HL-60/S4 treated with retinoic acid at 250 ng/mL for 4 days and 3 days (cell line): ENCODE measurements around the gene MYO5B.
"Not testable (repeated sequence)": the region's sequence is repeated elsewhere in the genome, so short reads cannot be mapped to it uniquely, and the experiment has no call there.

Experiments used
- in situ Hi-C: fragments of 300-500 bp; cut with MboI; formaldehyde crosslinking; loops from 2 replicates; pipeline ENCODE4 v1.7.0; 2022; ENCODE audit warnings: low sequenced_read_pairs

Gene MYO5B

DNA sequence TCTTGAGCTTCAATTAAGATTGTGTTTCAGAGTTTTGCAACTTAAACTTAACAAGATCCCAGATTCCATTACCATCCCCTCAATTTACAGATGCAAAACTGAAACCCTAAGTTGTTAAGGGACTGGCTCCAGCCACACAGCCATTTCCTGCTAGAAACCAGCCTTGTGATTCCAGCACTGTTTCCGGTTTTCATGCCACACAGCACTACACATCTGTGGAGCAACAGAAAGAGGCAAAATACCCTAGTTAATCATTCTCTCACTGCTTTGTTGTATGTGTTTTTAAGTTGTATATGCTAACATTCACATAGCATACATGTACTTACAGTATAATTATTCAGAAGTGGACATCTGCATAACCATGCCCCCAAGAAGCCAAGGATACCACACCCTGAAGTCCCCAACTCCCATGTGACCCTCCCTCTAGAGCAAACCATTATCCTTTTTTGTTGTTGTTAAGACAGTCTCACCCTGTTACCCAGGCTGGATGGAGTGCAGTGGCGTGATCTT is 87.4 kb downstream of the MYO5B start:
- in situ Hi-C loops, result no loop called here

- in situ Hi-C loops, result no loop called here
Observed at GRCh38 chr18:50105027-50105426, 89.9 kb downstream of the MYO5B start.

- in situ Hi-C loops, result no loop called here
Observed at GRCh38 chr18:50104421-50104820, 90.5 kb downstream of the MYO5B start.

- in situ Hi-C loops, result no loop called here
Observed at GRCh38 chr18:50099725-50100407, 95.1 kb downstream of the MYO5B start.

DNA sequence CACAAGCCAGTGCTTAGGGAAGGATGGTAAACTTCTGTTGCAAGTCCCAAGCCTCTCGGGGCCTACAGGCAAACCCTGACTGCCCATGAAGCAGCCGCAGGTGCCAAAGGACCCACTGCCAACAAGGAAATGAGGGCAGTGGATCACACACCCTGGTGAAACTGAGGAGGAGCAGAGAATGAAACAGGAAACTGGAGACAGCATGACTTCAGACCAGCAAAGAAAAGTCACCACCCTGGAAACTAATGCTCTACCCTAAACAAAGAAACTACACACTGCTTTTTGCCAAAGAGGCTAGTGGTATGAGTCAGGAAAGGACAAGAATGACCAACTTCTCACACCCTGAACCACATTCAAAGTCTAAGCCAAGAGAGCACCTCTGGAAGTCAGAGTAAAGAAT is 97.2 kb downstream of the MYO5B start:
- in situ Hi-C loops, result no loop called here

DNA sequence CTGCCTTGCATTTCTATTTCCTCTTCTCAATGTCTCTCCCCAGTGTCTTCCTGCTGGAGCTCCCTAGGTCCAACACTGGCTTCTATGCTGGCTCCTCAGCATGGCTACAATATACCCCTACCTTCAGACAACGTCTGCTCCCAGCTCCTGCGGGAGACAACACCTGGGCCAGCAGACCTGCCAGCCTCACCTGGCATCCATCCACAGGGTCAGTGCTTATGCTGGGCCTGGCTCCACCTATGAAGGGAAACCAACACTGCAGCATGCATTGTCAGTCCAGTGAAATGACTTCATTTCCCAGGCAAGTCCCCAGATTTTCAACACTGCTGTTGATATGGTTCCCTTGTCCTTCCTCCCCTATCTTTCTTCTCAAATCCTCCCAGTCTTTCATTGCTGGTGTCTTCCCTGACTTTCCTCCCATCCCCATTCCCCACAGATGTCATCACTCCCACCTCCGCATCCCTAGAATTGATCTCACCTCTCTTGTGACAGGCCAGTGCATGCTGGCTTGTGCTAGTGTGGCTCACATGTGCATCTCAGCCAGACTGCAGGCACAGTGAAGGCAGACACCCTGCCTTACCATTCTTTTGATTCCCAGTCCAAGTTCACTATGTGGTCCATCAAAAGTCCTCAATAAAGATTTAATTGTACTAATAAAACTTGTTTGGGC is 98.0 kb downstream of the MYO5B start:
- in situ Hi-C loops, result no loop called here

- in situ Hi-C loops, result not testable (repeated sequence)
Observed at GRCh38 chr18:50094786-50095185, 100.2 kb downstream of the MYO5B start.

- in situ Hi-C loops, result no loop called here
Observed at GRCh38 chr18:50094221-50094773, 100.7 kb downstream of the MYO5B start.

DNA sequence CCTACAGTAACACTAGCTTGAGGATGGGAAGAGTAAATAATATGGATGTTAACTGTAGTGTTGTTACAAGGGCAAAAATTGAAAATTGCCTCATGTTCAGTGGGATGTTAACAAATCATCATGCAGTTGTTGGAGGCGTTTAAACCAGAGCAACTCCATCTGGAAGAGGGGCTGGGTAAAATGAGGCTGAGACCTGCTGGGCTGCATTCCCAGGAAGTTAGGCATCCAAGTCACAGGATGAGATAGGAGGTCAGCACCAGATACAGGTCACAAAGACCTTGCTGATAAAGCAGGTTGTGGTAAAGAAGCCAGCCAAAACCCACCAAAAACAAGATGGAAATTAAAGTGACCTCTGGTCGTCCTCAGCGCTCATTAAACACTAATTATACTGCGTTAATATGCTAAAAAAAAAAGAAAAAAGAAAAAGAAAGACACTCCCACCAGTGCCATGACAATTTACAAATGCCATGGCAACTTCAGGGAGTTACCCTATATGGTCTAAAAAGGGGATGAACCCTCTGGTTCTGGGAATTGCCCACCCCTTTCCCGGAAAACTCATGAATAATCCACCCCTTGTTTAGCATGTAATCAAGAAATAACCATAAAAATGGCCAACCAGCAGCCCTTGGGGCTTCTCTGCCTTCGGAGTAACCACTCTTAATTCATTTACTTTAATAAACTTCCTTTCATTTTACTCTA is 101.4 kb downstream of the MYO5B start:
- in situ Hi-C loops, result no loop called here

DNA sequence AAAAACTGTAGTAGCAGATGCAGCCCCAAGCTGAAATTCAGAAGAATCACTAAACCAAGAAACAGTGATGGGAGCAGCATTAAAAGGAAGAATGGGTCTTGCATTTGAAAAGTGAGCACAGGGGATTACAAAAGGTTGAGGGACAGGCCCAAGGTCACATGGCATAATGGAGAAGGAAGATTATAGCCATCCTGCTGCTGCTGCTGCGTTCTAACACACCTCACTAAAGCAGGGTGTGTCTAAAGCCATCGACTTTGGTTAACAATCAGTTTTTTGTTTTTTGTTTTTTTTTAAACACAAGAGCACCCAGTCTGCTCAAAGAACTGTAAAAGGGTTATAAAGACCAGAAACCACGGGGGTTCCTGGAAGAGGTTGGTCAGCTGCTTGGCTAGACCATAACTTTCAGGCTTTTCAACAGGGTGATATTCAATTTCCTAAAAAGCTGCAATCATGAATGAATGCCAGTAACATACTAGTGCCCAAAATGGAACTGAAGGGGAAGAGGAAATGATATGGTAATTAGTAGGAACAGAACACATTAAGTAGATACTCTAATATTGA is 102.6 kb downstream of the MYO5B start:
- in situ Hi-C loops, result no loop called here

DNA sequence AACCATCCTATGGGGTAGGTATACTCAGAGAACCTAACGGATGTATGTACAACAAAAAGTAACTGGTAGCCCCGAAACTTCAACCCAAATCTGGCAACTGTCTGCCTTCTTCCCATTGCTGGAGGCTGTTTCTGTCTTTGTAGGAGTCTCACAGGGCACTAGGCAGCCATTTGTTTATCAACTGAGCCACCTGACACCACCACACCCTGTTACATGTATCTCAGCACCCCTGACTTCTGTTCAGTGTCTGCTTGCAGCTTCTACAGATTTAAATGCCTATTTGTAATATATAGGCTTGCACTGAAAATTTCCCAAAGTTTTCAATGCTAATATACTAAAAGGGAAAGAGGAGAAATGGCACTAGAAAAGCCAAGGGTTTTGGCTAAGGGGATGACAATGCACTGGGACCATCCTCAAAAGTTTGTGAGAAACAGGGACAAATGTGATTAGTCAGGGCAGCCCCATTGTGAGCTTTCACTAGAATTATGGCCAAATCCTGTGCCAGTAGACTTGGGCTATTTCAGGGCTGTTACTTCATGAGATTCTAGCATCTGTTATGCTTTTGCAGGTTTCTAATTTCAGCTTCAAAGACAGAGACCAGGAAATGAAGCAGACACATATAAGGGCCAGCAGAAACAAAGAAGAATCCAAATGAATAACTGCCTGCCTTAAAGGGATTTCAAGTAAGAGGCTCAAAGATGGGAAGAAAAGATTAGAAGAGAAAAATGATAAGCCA is 103.3 kb downstream of the MYO5B start:
- in situ Hi-C loops, result no loop called here

DNA sequence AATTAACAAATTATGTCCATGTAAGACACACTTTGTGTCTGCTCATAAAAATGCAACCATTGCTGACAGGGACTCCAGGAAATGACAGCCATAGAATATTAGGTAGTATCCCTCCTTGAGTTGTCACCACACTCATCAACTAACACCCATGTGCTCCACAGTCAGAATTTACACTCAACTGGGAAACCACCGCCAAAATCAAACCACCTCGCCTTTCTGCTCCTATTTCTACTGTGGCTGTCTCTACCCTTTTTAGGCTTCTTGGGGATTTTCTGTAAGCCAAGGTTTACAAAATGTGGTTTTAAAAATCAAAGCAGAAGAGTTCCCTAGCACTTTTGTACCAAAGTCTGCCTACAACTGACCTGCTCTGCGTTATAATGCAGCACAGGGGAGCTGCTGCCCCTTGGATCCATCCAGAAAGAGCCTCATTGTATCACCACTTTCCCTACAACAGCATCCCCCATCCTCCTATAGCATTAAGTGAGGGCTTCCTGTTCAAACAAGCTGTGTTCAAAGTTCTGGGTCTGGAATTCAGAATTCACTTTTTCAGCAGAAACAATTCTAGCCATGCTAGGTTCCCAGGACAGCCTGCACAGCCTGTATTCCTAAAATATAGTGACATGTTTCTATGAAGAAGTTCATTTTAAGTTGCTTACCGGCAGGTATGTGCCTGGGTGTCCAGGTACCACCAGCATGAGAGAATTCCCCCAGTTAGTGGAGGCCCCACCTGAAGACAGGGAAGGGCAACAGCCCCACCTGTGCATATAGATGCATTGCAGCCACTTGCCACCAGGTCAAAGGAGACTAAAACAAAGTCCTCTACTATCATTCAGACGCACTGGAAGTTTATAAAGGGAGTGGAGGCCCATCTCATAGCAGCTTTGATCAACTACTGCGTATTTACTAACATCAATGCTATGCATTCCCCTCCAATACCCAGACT is 104.3 kb downstream of the MYO5B start:
- in situ Hi-C loops, result no loop called here

DNA sequence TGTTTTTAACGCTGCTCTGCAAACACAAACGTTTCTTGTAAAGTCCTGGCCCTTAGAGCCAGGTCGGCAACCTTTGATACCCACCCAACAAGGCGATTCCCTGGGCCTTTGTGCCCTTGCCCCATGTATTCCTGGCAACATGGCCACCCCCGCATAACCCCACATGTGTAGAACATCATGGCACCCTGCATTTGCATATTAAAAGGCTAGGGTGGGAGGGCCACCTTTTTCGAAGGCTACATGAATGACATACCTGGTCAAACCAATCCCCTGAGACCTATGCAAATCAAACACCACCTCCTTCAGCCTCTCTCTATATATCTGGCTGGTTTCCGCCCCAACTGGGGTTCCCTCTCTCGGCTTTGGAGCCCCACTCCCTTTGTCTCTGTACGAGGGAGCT is 105.2 kb downstream of the MYO5B start:
- in situ Hi-C loops, result no loop called here

- in situ Hi-C loops, result no loop called here
Observed at GRCh38 chr18:50083708-50084107, 111.2 kb downstream of the MYO5B start.

DNA sequence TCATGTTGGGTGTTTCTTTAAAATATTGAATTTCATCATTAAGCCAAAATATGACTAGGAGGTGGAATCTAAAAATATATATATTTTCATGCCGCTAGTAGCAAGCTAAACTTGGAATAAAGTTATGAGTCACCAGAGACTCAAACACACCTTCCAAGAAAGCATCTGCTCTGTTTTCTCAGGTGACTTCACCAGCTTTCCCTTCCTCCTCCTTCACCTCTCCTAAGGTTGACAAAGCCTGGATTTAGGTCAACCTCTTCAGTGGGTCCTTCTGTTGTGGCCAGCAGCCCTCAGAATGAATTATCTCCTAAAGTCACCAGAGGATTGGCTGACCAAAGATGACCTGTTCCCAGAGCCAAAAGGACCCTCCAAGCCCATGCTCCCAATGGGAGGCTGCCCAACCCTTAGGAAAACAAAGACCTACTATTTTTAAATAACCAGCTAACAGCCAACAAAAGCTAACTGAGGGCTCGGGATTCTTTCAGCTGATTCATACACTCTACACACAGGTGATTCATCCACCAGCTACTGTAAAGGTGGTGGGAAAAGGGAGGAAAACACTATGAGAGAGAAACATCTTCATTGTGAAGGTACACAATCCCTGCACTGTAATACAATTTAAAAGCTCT is 113.9 kb downstream of the MYO5B start:
- in situ Hi-C loops, result no loop called here

DNA sequence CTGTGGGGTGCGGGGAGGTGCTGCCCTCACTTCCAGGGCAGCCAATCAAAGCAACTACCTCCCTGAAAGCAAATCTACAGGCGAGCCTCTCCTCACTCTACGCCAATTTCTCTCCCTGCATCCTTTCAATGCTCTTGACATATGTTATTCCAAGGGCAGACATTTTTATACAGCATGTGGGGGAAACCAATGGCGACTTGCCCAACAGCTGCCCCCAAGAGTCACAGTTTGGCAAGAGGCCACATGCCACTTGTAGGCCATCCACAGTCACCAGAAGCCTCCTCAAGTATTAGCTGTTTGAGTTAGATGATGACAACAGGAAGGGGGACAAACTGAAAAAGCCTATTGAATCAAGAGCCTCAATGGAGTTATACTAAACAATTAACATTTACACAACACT is 114.6 kb downstream of the MYO5B start:
- in situ Hi-C loops, result no loop called here

DNA sequence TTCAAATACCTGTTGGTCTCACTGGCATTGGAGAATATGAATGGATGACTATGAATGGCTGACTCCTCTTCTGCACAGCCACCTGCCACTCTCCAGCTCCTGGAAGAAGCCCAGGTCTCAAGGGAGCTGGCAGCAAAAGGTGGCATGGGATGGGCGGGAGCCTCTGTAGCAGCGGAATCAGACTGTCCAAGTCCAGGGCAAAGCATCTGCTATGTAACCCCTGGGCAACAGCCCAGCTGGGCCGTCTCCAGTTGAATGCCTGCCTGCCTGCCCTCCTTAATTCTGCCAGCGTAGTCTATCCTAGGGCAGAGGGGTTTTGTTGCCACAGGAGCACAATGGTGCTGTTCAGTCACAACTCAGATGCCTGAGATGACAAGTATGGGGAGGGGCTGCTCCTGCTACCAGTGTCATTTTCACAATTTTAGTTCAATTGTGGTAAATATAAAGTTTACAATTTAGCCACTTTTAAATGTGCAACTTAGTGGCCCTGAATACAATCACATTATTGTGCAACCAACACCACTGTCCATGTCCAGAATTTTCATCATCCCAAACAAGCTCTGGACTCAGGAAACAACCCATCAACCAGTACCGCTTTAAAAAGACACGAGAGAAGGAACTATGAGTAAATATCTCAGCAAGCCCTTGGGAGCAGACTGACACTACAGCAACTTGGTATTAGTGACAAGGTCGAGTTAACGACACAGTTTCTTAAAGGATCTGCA is 115.2 kb downstream of the MYO5B start:
- in situ Hi-C loops, result no loop called here

DNA sequence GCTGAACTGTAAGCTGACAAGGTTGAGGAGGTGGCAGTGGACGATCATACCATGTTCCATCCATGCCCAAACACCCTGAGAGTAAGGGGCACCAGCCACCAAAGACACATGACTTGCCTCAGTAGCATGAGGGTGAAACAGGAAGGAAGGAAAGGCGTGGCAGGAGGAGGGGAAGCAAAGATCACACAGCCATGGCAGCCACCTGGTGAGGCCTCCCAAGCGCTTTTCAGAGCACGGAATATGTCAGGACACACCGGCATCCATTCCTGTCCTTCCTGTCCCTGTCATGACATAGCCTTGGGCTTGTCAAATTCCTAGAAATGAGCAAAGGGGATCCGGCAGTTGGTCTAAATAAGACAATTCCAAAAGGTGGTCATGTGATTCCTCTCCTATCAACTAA is 118.7 kb downstream of the MYO5B start:
- in situ Hi-C loops, result no loop called here
